COR-L47 (cell line): ENCODE results near the gene AHNAK2.

Experiments used
- DNase-seq: peaks from one replicate; lab custom pipeline; 2025; lab: John Stamatoyannopoulos, UW

AHNAK2 gene

GRCh38 chr14:105011312-105011990 lies 33.3 kb upstream of the AHNAK2 start:
- no peak for DNase-seq

- no peak for DNase-seq
Observed at GRCh38 chr14:105010891-105011291, 32.7 kb upstream of the AHNAK2 start.

DNA sequence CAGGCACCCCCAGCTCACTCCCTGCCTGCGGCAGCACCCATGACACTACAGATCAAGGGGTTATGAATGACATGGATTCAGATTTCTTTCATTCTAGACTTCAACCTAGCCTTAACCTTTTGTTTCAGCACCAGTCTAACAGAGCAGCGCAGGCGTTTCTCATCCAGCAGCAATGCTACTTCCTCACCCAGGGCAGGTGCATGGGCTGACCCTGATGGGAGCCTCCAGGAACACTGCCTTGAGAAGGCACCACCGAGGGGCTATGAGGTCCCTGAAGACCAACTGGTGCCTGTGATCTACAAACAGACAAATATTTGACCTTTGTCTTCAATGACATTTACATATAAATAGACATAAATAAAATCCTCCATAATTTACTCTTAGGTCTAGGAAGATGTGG lies 31.9 kb upstream of the AHNAK2 start:
- DNase-seq: no peak

GRCh38 chr14:105007593-105008264 lies 29.6 kb upstream of the AHNAK2 start:
- no peak for DNase-seq

DNA sequence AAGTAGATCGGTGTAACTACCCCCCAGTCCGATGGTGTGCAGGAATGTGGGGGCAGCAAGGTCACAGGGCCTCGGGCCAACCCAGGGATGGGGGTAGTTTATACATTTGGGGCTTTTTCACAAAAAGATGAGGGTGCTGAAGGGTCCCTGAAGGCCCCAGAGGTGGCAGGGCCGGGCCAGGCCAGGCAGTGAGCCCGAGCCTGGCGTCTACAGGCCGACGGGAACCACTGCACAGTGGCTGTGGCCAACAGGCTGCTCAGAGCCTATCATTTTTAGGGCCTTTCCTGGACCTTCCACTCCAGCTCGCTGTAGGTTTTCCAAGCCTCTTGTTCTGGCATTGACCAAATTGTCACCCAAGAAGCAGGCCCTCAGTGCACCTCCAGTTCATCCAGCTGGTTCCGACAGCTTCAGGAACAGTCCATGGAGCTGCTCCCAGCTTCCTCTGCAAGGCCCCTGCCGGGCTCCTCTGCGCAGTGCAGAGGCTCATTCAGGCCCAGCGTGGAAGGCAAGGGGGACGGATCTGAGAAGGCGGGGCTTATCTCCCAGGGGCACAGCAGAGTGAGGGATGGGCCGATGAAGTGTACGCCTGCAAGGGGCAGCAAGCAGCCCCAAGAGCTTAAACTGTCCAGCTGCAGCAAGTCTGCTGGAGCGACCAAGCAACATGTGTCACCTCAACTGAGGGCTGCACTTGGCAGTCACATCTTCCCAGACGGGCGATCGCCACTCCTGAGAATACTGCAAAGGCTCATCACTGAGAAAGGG lies 28.8 kb upstream of the AHNAK2 start:
- DNase-seq: no peak

GRCh38 chr14:105005929-105006830 lies 28.0 kb upstream of the AHNAK2 start:
- DNase-seq: no peak

- no peak for DNase-seq
Observed at GRCh38 chr14:105005329-105005928, 27.3 kb upstream of the AHNAK2 start.

DNA sequence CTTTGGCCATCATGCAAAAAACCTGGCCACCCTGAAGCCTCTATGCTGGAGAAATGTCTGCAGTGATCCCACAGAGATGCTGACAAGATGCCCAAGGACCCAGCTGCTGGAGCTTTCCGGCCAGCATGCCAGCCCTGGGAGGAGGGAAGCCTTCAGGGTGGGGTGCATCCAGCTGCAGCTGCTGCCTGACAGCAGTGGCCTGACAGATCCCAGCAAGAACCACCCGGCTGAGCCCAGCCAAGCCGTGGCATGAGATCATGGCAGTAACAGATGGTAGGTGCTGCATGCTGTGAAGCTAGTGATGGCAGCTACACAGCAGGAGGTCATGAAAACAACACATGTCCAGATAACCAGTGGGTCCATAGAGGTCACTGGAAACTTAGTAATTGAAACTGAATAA lies 21.2 kb upstream of the AHNAK2 start:
- no peak for DNase-seq

GRCh38 chr14:104998801-104999200 lies 20.6 kb upstream of the AHNAK2 start:
- no peak for DNase-seq

GRCh38 chr14:104996483-104996882 lies 18.3 kb upstream of the AHNAK2 start:
- DNase-seq: no peak

- DNase-seq: no peak
Observed at GRCh38 chr14:104996032-104996431, 17.9 kb upstream of the AHNAK2 start.

DNA sequence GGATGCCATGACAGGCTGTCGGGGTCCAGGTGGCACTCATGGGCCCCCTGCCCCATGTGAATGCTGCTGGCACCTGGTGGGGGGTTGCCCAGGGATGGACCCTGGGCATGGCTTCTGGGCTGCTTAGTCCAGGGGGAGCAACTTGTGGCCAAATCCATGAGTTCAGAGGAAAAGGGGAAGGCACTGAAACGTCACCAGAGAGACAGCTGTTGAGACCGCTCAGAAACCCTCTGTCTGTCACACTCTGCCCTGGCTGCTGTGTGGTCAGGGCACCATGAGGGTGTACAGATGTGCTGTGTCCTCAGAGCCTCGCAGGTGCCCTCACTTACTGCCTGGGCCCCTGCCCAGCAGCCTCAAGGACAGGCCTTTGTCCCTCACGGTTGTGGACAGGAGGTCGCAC lies 16.8 kb upstream of the AHNAK2 start:
- no peak for DNase-seq

DNA sequence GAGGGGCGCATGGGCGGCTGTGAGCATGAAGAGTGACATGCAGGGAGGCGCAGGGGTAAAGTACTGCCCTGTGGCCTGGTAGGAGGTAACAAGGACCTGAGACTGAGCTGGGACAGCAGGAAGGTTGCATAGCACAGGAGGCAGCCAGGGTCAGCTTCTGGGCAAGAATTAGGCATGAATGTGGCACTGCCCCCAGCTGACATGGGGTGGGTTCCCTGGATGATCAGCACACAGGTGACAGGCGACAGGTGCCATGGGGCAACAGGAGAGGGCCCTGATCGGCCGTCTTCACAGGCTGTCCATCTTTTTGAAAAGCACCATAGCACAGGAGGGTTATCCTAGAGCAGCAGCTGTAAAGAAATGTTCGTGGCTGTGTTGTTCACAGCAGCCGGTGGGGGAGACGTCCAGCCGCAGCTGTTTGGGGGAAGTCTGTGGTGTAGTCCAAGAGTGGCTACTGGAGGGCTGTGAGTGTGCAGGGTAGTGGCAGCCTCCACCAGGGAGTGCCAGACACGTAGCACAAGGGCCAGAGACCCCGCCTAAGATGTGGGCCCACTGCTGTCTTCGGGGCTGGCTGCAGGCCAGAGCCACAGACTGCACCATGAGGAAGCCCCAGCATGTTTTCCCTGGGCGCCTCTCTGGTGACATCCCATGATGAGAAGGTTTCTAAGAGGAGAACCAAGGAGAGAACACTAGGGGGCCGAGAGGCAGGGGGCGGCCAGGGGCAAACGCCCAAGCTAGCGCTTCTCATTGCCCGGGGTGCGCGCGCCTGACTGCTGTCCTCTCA lies 15.8 kb upstream of the AHNAK2 start:
- DNase-seq: no peak

DNA sequence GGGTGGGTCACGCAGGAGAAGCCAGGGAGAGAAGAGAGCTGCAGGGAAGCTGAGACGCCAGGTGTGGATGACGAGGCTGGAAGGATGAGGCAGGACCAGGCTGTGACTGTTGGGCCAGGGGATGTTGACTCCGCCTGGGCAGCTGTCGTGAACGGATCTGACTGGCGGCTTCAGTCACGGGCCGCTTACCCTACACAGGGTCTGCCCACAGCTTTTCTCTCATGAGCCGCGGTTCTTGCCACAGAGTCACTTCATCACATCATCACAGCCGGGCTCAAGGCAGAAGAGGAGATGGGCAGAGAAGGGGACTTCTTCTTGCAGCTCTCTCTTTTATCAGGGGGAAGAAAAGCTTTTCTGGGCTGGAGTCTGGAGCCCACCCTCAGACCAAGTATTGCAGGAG lies 15.1 kb upstream of the AHNAK2 start:
- DNase-seq: peak; percentile 29

GRCh38 chr14:104992501-104992900 lies 14.3 kb upstream of the AHNAK2 start:
- no peak for DNase-seq

- DNase-seq: no peak
Observed at GRCh38 chr14:104991896-104992230, 13.7 kb upstream of the AHNAK2 start.

DNA sequence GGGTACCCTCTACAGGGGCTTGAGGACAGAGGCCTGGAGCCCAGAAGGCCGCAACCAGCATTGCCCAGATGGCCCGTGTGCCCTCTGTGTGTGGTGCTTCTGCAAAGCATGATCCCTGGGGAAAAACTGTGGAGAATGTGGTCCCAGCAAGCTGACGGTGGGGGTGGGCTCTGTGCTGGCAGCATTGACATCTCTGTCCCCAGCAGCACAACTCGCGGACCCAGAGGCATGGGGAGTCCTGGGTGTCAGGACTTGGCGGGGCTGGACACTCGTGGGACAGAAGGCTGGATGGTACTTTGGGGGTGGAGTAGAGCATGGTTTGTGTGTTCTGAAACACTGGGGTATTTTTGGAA lies 11.8 kb upstream of the AHNAK2 start:
- no peak for DNase-seq

DNA sequence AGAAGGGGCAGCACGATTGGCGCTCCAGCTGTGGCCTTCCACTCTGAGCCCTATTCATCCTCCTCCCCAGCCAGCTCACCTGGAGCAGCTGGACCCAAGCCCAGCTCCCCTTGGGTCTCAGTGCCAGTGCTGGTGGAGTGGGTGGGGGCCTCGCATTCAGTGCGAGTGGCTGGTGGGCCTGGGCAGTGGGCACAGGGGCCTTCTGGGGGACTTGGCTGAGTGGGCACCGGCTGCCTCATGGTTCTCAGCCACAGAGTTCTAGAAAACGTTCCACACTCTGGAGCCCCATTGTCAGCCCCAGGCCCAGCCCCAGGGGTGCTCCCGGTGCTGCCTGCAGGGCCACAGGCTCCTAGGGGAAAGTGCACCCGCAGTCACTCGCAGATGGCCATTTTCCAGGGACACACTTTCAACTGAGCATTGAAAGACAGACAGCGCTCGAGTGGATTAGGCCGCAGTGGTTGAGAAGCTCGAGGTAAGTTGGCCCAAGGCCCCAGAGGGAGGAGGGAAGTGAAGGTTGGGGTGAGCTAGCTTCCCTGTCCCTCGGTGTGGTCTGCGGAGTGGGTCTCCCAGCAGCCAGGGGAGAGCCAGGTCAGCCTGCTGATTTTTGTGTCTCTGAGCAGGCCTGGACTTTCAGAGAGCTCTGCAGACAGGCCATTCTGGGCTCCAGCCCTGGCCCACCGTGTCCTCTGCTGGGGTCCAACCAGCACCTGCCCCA lies 11.2 kb upstream of the AHNAK2 start:
- no peak for DNase-seq

DNA sequence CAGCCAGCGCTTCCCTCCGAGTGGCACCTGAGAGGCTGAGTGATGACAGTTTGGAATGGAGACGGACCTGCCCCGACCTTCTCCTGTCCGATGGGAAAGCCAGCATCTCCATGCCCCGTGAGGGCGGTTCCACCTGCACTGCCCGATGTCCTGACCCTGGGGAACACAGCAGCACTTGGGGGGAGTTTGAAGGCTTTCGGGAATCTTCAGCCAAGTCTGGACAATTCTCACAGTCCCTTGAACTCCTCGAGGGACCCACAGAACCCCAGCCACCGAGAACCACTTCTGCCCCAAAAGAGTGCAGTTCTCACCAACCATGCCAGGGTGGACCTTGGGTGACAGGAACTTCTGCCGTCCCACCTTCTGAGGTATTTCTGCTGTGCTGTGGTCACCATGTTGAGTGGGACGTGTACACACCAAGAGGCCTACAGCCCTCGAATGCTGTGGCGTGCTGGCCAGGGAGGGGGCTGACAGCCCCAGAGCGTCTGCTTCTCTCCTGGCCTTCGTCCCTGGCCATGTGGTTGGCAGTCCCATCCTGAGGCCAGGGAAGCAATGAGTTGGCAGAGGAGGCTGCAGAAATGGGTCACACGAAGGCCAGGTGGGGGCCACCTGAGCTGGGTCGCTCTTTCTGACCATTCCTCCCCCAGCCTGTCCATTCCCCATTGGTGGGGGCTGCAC lies 8.5 kb upstream of the AHNAK2 start:
- DNase-seq: no peak
